Suprapubic skin (tissue), 4 donors: ENCODE results near the gene E2F8. TPM values are rescaled to one million over a fixed set of nuclear protein-coding genes. Genes with fewer than 3 reads are reported as not detected.

ENCODE experiments used
- DNase-seq, 2 donors: peaks; one replicate each; pipeline ENCODE4 v3.0.0-alpha.2; 2019; ENCODE audit warnings: low spot score in 2 of 2
- H3K27ac ChIP-seq: fragments of 200-600 bp; sonication (generic); one replicate; pipeline ENCODE4 v1.5.1; 2019
- H3K27me3 ChIP-seq: fragments of 200-600 bp; sonication (generic); one replicate; pipeline ENCODE4 v1.5.1; 2019
- H3K36me3 ChIP-seq: fragments of 200-600 bp; sonication (generic); one replicate; pipeline ENCODE4 v1.5.1; 2019
- H3K4me1 ChIP-seq: fragments of 200-600 bp; sonication (generic); one replicate; pipeline ENCODE4 v1.5.1; 2019
- H3K4me3 ChIP-seq: fragments of 200-600 bp; sonication (generic); one replicate; pipeline ENCODE4 v1.5.1; 2019; ENCODE audit warnings: mild to moderate bottlenecking
- H3K9me3 ChIP-seq: fragments of 200-600 bp; sonication (generic); one replicate; pipeline ENCODE4 v1.5.1; 2019
- CTCF ChIP-seq, 2 donors: fragments of 200-600 bp in 1 of 2; fragments of 450-650 bp in 1 of 2; sonication (generic) in 1 of 2; IDR thresholded peaks; one replicate each; pipeline ENCODE4 v1.5.1; 2016 to 2019; ENCODE audit warnings: antibody characterized with exemption in 2 of 2, mild to moderate bottlenecking in 1 of 2, moderate library complexity in 1 of 2
- EP300 ChIP-seq: sonication (generic); formaldehyde crosslinking; IDR thresholded peaks from one replicate; pipeline ENCODE4 v1.6.1; 2017; ENCODE audit warnings: antibody characterized with exemption
- POLR2A ChIP-seq, 2 donors: fragments of 450-650 bp; IDR thresholded peaks; one replicate each; pipeline ENCODE4 v1.6.1; 2017; ENCODE audit warnings: antibody characterized with exemption in 2 of 2, mild to moderate bottlenecking in 2 of 2, moderate library complexity in 2 of 2
- POLR2AphosphoS5 ChIP-seq, 3 donors: sonication (generic); formaldehyde crosslinking; IDR thresholded peaks; one replicate each; pipeline ENCODE4 v1.6.1; 2017; ENCODE audit warnings: antibody characterized with exemption in 3 of 3
- WGBS: methylation state at CpG from one replicate; pipeline ENCODE4 v1.1.5; 2018; 5-methylcytosine and 5-hydroxymethylcytosine counted together
- total RNA-seq, 4 donors: library from RNA; depleted of rRNA; stranded (reverse); fragments of >200 nt; gene quantifications; one replicate each; pipeline ENCODE4 v1.1.0, GENCODE V29; 2016

The E2F8 gene
- total RNA-seq, 4 donors from 2014 or later: 1.1 to 2.7 (median 1.5) TPM

DNA sequence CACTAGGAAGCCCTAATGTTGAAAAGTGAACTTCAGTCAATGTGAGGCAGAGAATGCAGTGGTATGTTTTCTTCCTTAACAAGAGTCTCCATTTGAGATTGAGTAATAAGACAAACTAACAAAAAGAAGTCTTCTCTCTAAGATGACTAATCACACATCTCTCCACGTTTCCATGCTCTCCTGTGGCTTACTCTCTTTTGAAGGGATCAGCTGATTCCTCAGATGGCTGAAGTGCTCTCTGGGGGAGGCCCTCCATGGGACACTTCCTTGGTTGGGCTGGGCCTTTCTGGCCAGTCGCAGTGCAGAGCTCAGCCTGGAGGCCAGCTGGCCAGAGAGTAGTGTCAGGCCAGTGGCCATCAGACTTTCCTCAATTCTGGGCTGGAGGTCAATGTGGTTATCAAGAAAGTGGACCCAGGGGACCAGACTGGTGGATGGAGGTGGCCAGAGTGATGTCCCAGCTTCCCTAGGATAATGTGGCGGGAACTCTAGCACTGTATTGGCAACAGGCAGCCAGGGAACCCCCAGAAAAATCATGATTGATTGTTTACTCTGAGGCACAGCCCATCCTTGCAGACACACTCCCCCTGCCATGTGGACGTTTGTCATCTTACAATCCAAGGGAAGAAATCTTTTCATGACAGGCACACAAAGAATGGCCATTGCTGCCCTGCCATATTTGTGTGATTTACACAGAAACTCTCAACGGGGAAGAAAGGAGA lies 53.5 kb downstream of the E2F8 start:
- H3K4me3 ChIP-seq: no peak overlapping the region
- no peaks in the 10 kb centered on the region for H3K4me1 ChIP-seq
- TF ChIP-seq EP300 (no peak), POLR2AphosphoS5 (IDR thresholded peaks at IDR 0.05) (no peak), CTCF (IDR thresholded peaks at IDR 0.05) (no peak), POLR2A (IDR thresholded peaks at IDR 0.05) (no peak)
- H3K9me3 ChIP-seq: no peaks in the 10 kb centered on the region
- no peak overlapping the region for H3K27ac ChIP-seq
- no peaks in the 10 kb centered on the region for H3K36me3 ChIP-seq
- WGBS: 75% methylated on average over 5 of the region's 5 CpGs
- H3K27me3 ChIP-seq: no peaks in the 10 kb centered on the region
- no peak for DNase-seq

GRCh38 chr11:19185516-19186052 lies 55.2 kb downstream of the E2F8 start:
- DNase-seq: no peak
- no peak for TF ChIP-seq EP300
- no peak for TF ChIP-seq POLR2A (IDR thresholded peaks at IDR 0.05)
- TF ChIP-seq CTCF (IDR thresholded peaks at IDR 0.05): no peak
- no peak for TF ChIP-seq POLR2AphosphoS5 (IDR thresholded peaks at IDR 0.05)
- Histone ChIP-seq H3K9me3 (no peaks in the 10 kb centered on the region), H3K27me3 (no peaks in the 10 kb centered on the region), H3K36me3 (no peaks in the 10 kb centered on the region), H3K4me3 (no peak overlapping the region), H3K27ac (no peak overlapping the region), H3K4me1 (no peaks in the 10 kb centered on the region)
- WGBS: 73% methylated on average over 6 of the region's 6 CpGs

GRCh38 chr11:19185036-19185435 lies 55.7 kb downstream of the E2F8 start:
- no peak overlapping the region for H3K4me3 ChIP-seq
- DNase-seq: no peak

GRCh38 chr11:19183646-19184045 lies 57.1 kb downstream of the E2F8 start:
- no peak for DNase-seq
- 77% methylated on average over 7 of the region's 7 CpGs for WGBS
- no peaks in the 10 kb centered on the region for H3K9me3 ChIP-seq
- no peaks in the 10 kb centered on the region for H3K4me1 ChIP-seq
- no peak overlapping the region for H3K4me3 ChIP-seq
- no peak overlapping the region for H3K27ac ChIP-seq
- H3K36me3 ChIP-seq: no peaks in the 10 kb centered on the region
- H3K27me3 ChIP-seq: no peaks in the 10 kb centered on the region
- TF ChIP-seq POLR2A (IDR thresholded peaks at IDR 0.05) (no peak), POLR2AphosphoS5 (IDR thresholded peaks at IDR 0.05) (no peak)

More at GRCh38 chr11:19185036-19185435, 55.7 kb downstream of the E2F8 start:
- H3K9me3 ChIP-seq: no peaks in the 10 kb centered on the region
- no peak overlapping the region for H3K27ac ChIP-seq
- no peaks in the 10 kb centered on the region for H3K36me3 ChIP-seq
- WGBS: 70% methylated on average over 2 of the region's 2 CpGs
- no peaks in the 10 kb centered on the region for H3K4me1 ChIP-seq
- no peaks in the 10 kb centered on the region for H3K27me3 ChIP-seq
- TF ChIP-seq POLR2AphosphoS5 (IDR thresholded peaks at IDR 0.05) (no peak), CTCF (IDR thresholded peaks at IDR 0.05) (no peak), POLR2A (IDR thresholded peaks at IDR 0.05) (no peak), EP300 (no peak)

- TF ChIP-seq POLR2A (IDR thresholded peaks at IDR 0.05): no peak
- TF ChIP-seq POLR2AphosphoS5 (IDR thresholded peaks at IDR 0.05): no peak
- TF ChIP-seq CTCF (IDR thresholded peaks at IDR 0.05): no peak
- no peak for TF ChIP-seq EP300
- H3K36me3 ChIP-seq: peaks cover 5% of the 10 kb centered on the region
- no peaks in the 10 kb centered on the region for H3K9me3 ChIP-seq
- no peaks in the 10 kb centered on the region for H3K4me1 ChIP-seq
- H3K27me3 ChIP-seq: no peaks in the 10 kb centered on the region
- H3K27ac ChIP-seq: no peak overlapping the region
- 70% methylated on average over 5 of the region's 5 CpGs for WGBS
- H3K4me3 ChIP-seq: no peak overlapping the region
- no peak for DNase-seq
Measured at GRCh38 chr11:19181531-19182261, 59.0 kb downstream of the E2F8 start.
